Measurements from ENCODE around the gene ARHGEF2. TPM values are rescaled to one million over a fixed set of nuclear protein-coding genes. Genes with fewer than 3 reads are reported as not detected.
A peak's percentile ranks its signal among the peaks of the same experiment; 100 is the strongest.

The ARHGEF2 gene
- total RNA-seq, 1 donor from 2014 or later: 169 TPM

DNA sequence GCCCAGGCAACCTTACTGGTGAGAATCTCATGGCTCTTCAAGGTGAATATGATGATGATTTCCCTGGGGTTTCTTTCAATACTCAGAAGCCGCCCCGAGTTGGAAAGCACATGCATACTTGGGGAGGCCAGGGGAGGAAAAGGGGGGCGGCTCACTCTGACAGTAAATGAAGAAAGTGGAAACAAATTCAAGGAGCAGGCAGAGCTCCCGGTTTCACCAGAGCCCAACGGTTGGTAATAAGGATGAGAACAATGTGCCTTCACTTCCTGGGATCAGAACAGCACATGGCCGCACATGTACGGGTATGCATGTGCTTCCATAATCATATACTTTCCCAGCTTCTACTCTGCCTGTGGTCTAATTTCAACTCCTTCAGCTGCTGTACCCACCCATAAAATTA is 3.8 kb upstream of the ARHGEF2 start:
- peaks cover 0 to 4% of the 10 kb centered on the region in 2 donors for H3K36me3 ChIP-seq
- peak overlapping the region in 1 of 2 donors; percentile 26 for H3K4me3 ChIP-seq
- intact Hi-C loops (cut with DNase I): loop anchor here (5.0 kb wide), 1 partner anchor 120 kb away; no protein-coding TSS in a partner anchor
- peaks cover 30 to 44% of the 10 kb centered on the region in 2 donors for H3K4me1 ChIP-seq
- DNase-seq (ENCODE audit: low spot score in 2 of 2): no peak
- TF ChIP-seq, protein P1, sequence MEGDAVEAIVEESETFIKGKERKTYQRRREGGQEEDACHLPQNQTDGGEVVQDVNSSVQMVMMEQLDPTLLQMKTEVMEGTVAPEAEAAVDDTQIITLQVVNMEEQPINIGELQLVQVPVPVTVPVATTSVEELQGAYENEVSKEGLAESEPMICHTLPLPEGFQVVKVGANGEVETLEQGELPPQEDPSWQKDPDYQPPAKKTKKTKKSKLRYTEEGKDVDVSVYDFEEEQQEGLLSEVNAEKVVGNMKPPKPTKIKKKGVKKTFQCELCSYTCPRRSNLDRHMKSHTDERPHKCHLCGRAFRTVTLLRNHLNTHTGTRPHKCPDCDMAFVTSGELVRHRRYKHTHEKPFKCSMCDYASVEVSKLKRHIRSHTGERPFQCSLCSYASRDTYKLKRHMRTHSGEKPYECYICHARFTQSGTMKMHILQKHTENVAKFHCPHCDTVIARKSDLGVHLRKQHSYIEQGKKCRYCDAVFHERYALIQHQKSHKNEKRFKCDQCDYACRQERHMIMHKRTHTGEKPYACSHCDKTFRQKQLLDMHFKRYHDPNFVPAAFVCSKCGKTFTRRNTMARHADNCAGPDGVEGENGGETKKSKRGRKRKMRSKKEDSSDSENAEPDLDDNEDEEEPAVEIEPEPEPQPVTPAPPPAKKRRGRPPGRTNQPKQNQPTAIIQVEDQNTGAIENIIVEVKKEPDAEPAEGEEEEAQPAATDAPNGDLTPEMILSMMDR (IDR thresholded peaks at IDR 0.05): no peak
- H3K27ac ChIP-seq: peak overlapping the region; percentile 94 to 98
- no peaks in the 10 kb centered on the region for H3K27me3 ChIP-seq
- H3K9me3 ChIP-seq: no peaks in the 10 kb centered on the region

DNA sequence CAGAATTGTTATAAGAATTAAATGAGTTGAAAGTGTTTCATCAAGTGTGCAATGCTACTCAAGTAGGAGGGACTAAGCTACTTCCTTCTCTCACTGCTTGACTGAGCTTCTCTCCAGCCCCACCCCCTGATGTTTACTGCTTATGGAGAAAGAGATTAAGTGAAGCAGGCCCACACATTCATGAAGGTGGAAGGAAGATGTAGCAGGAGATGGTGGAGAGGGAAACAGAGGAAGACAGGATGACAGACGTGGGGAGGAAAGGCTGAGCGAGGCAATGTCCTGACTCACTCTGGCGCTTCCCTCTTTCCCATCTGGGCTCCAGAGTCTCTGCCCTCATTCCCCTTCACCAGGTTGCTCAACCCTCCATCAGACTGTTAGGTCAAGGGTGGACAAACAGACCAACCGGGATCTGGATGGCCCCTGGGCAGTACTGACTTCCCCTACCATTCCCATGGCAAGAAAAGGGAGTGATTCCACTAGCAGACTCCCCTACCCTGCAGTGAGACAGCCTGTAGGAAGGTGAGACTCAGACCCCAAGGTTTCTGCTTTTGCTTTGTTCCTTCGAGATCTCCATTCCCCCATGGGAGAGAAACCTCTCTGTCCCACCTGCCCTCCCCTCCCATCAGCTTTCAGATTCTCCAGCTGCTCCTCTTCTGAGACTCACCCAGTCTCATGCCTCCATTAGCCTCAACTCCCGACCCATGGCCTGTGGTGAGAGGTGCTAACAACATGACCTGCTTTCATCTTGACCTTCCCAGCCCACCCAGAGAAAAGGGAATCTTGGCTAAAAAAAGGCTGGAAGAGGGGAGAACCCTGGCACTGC is 3.1 kb upstream of the ARHGEF2 start:
- Histone ChIP-seq H3K9me3 (no peaks in the 10 kb centered on the region), H3K36me3 (peaks cover 0 to 4% of the 10 kb centered on the region in 2 donors), H3K27ac (peak overlapping the region; percentile 94 to 98), H3K4me1 (peaks cover 30 to 44% of the 10 kb centered on the region in 2 donors), H3K27me3 (no peaks in the 10 kb centered on the region), H3K4me3 (peak overlapping the region in 1 of 2 donors; percentile 38)
- intact Hi-C loops (cut with DNase I): loop anchor here (5.0 kb wide), 1 partner anchor 119 kb away; no protein-coding TSS in a partner anchor
- DNase-seq (ENCODE audit: low spot score in 2 of 2): no peak
- TF ChIP-seq, protein P1 (IDR thresholded peaks at IDR 0.05): no peak

DNA sequence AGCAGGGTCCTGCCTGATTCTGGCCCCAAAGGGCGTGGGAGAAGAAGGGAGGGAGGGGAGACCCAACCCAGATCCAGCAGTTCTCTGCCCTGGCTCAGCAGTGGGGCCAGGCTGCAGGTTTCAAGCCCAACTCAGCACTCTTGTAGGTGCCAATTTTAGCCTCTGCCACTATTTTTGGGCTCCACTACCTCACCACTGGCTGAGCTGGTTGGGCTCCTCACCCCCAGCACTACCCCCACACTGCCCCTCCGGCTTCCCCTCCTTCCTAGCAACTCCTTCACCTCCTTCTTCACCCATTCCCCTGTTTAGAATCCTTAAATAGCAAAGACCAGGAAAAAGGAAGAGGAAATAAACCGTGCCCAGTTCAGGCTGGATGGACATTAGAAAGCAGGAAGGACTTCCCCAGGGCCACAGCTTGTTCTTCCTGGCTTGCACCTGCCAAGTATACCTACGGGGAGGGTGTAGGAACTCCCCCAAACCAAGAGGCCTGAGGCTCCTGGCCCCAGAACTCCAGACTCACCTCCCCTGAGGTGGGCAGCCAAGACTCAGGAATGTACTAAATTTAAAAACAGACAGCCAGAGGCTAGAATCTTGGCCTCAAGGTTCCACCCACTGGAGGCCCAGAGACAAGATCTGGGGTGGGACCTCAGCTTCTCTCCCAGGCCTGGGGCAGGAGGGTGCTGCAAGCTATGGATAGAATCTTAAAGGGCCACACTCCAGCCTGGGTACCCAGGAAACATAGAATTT is 1.4 kb upstream of the ARHGEF2 start:
- Histone ChIP-seq H3K4me3 (peak overlapping the region; percentile 72 to 89), H3K36me3 (peaks cover 0 to 4% of the 10 kb centered on the region in 2 donors), H3K4me1 (peaks cover 34 to 51% of the 10 kb centered on the region in 2 donors), H3K27ac (peak overlapping the region; percentile 94 to 98), H3K27me3 (no peaks in the 10 kb centered on the region), H3K9me3 (no peaks in the 10 kb centered on the region)
- DNase-seq (ENCODE audit: low spot score in 2 of 2): peak; percentile 42 to 87
- intact Hi-C loops (cut with DNase I): loop anchor here (1.0 to 5.0 kb wide), 2 partner anchors 17 to 117 kb away; no protein-coding TSS in a partner anchor
- TF ChIP-seq, protein P1 (IDR thresholded peaks at IDR 0.05): no peak

DNA sequence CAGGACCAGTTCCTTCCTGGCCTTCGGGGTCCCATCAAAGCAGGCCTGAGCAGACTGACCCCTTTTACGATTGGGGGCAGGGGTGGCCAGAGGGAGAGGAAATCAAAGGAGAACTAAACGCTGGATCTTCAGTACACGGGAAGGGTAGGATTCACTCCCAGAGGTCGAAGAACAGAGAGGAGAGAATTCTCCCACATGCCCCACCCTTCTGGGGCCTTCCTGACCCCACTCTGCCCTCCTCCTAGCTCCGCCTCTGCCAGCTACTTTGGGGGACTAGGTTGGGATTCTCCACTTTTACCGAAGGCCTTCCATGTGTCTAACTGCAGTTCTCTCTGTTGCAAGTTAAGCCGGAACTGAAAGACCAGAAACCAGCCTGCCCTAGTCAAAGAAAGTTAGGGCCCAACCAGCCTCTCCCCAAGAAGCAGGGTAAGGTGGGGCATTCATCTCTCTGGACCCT is 654 bp upstream of the ARHGEF2 start:
- peaks cover 39 to 54% of the 10 kb centered on the region in 2 donors for H3K4me1 ChIP-seq
- intact Hi-C loops (cut with DNase I): no loop called here

More for the DNA sequence above, 654 bp upstream of the ARHGEF2 start:
- Histone ChIP-seq H3K27me3 (no peaks in the 10 kb centered on the region), H3K36me3 (peaks cover 0 to 4% of the 10 kb centered on the region in 2 donors), H3K27ac (peak overlapping the region; percentile 94 to 98), H3K9me3 (no peaks in the 10 kb centered on the region), H3K4me3 (peak overlapping the region; percentile 72 to 89)
- no peak for DNase-seq (ENCODE audit: low spot score in 2 of 2)
- TF ChIP-seq, protein P1 (IDR thresholded peaks at IDR 0.05): no peak

Data from ascending aorta (tissue), 2 donors.